DOHH2 (cell line): ENCODE data around the gene VAV2.

Experiments
- H3F3A ChIP-seq: fragments of 200-600 bp; sonication (generic), shearing (Covaris generic); 2 replicates; pipeline ENCODE4 v1.6.0; 2016; ENCODE audit warnings: antibody characterized with exemption, mild to moderate bottlenecking; ENCODE audit not compliant: control insufficient read depth, insufficient read depth
- H3K27ac ChIP-seq: fragments of 200-600 bp; sonication (generic); 2 replicates; pipeline ENCODE4 v1.5.1; 2014; ENCODE audit warnings: low read depth, mild to moderate bottlenecking, low read length, moderate library complexity
- H3K27me3 ChIP-seq: fragments of 200-600 bp; sonication (generic); 2 replicates; pipeline ENCODE4 v1.6.1; 2014; ENCODE audit warnings: mild to moderate bottlenecking, low read length, mixed read lengths; ENCODE audit not compliant: control insufficient read depth
- H3K36me3 ChIP-seq: fragments of 200-600 bp; sonication (generic); 2 replicates; pipeline ENCODE4 v1.6.1; 2014; ENCODE audit warnings: mild to moderate bottlenecking, low read length, moderate library complexity, mixed read lengths; ENCODE audit not compliant: control insufficient read depth
- H3K4me1 ChIP-seq: fragments of 200-600 bp; sonication (generic); 2 replicates; pipeline ENCODE4 v1.6.1; 2014; ENCODE audit warnings: mild to moderate bottlenecking, low read length, mixed read lengths; ENCODE audit not compliant: control insufficient read depth
- H3K4me2 ChIP-seq: fragments of 200-600 bp; sonication (generic); 2 replicates; pipeline ENCODE4 v1.6.0; 2014; ENCODE audit warnings: mild to moderate bottlenecking, low read length, moderate library complexity
- H3K4me3 ChIP-seq: fragments of 200-600 bp; sonication (generic); 2 replicates; pipeline ENCODE4 v1.5.1; 2014; ENCODE audit warnings: mild to moderate bottlenecking, low read length, mixed read lengths
- H3K79me2 ChIP-seq: fragments of 200-600 bp; sonication (generic); 2 replicates; pipeline ENCODE4 v1.6.1; 2014; ENCODE audit warnings: mild to moderate bottlenecking, low read length, mixed read lengths; ENCODE audit not compliant: control insufficient read depth
- H3K9me2 ChIP-seq: fragments of 200-600 bp; sonication (generic); replicated peaks from 2 replicates; pipeline ENCODE4 v1.6.1; 2014; ENCODE audit warnings: mild to moderate bottlenecking, low read length, mixed read lengths; ENCODE audit not compliant: control insufficient read depth
- H3K9me3 ChIP-seq: fragments of 200-600 bp; sonication (generic); 2 replicates; pipeline ENCODE4 v1.6.1; 2014; ENCODE audit warnings: antibody characterized with exemption, low read length, mixed read lengths; ENCODE audit not compliant: control insufficient read depth, insufficient read depth
- H4K20me1 ChIP-seq: fragments of 200-600 bp; sonication (generic); 2 replicates; pipeline ENCODE4 v1.6.0; 2014; ENCODE audit warnings: low read depth, mild to moderate bottlenecking, antibody characterized with exemption, low read length, moderate library complexity; ENCODE audit not compliant: control insufficient read depth, insufficient read depth
- EZH2phosphoT487 ChIP-seq: fragments of 200-600 bp; sonication (generic); IDR thresholded peaks from 2 replicates; pipeline ENCODE4 v1.6.1; 2017; ENCODE audit warnings: borderline replicate concordance, mild to moderate bottlenecking, antibody characterized with exemption, low read length, moderate library complexity, mixed read lengths
- TF ChIP-seq, protein P1 (sequence below): fragments of 200-600 bp; sonication (generic); IDR thresholded peaks from one replicate; pipeline ENCODE4 v1.5.1; 2014; ENCODE audit warnings: antibody characterized with exemption, mild to moderate bottlenecking, low read depth, low read length; ENCODE audit not compliant: poor library complexity, severe bottlenecking

Gene VAV2

DNA sequence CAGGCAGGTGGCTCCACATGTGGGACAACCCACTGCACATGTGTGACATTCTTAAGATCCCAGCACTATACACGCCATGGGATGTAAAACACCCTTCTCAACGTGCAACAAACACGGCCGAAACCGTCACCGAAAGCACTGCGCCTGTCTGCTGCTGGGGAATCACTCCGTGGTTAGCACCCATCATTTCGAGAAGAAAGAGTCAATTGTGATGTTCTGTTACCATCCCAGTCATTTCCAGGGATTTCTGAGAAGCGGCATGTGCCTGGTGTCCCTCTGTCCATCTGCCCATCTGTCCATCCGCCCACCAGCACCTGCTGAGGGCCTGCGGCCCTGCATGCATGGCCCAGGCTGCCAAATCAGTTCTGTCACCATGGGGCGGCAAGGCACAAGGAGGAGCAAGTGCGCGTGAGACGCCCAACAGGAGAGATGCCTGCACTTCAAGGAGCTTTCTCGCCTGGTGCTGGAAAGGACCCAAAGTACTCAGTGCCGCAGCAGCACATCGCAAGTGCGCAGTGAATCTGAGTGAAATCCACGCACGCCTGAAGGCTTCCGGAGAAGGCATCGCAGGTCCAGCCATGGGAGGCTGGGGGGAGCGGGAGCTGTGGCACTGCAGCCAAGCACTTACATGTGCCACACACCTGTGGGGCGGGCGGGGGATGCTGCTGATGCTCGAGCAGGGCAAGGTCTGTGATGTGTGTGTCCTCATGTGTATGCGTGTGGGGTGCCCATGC, 38.0 kb downstream of the VAV2 start:
- no peaks in the 10 kb centered on the region for H3K9me2 ChIP-seq
- peak overlapping the region; percentile 52 for H3K4me3 ChIP-seq
- H3K4me2 ChIP-seq: peak overlapping the region; percentile 89
- TF ChIP-seq, protein P1, sequence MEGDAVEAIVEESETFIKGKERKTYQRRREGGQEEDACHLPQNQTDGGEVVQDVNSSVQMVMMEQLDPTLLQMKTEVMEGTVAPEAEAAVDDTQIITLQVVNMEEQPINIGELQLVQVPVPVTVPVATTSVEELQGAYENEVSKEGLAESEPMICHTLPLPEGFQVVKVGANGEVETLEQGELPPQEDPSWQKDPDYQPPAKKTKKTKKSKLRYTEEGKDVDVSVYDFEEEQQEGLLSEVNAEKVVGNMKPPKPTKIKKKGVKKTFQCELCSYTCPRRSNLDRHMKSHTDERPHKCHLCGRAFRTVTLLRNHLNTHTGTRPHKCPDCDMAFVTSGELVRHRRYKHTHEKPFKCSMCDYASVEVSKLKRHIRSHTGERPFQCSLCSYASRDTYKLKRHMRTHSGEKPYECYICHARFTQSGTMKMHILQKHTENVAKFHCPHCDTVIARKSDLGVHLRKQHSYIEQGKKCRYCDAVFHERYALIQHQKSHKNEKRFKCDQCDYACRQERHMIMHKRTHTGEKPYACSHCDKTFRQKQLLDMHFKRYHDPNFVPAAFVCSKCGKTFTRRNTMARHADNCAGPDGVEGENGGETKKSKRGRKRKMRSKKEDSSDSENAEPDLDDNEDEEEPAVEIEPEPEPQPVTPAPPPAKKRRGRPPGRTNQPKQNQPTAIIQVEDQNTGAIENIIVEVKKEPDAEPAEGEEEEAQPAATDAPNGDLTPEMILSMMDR: no peak
- no peak for TF ChIP-seq EZH2phosphoT487
- peaks cover 26% of the 10 kb centered on the region for H3F3A ChIP-seq
- peaks cover 66% of the 10 kb centered on the region for H3K4me1 ChIP-seq
- peaks cover 6% of the 10 kb centered on the region; the same call in 1 of the 2 replicates for H3K36me3 ChIP-seq
- no peaks in the 10 kb centered on the region for H3K9me3 ChIP-seq
- peak overlapping the region; percentile 97 for H3K27ac ChIP-seq
- no peaks in the 10 kb centered on the region for H4K20me1 ChIP-seq
- H3K27me3 ChIP-seq: no peaks in the 10 kb centered on the region
- peaks cover 65% of the 10 kb centered on the region for H3K79me2 ChIP-seq

GRCh38 chr9:133953621-133953975, 38.5 kb downstream of the VAV2 start:
- Histone ChIP-seq H3K27me3 (no peaks in the 10 kb centered on the region), H3K9me2 (no peaks in the 10 kb centered on the region), H3K4me2 (peak overlapping the region; percentile 89), H3F3A (peaks cover 23% of the 10 kb centered on the region), H3K79me2 (peaks cover 65% of the 10 kb centered on the region), H3K36me3 (peaks cover 6% of the 10 kb centered on the region; the same call in 1 of the 2 replicates), H3K9me3 (no peaks in the 10 kb centered on the region), H3K4me3 (peak overlapping the region; percentile 52), H3K27ac (peak overlapping the region; percentile 97), H4K20me1 (no peaks in the 10 kb centered on the region), H3K4me1 (peaks cover 61% of the 10 kb centered on the region)
- TF ChIP-seq EZH2phosphoT487: no peak
- TF ChIP-seq, protein P1: no peak

- H3K9me3 ChIP-seq: no peaks in the 10 kb centered on the region
- TF ChIP-seq EZH2phosphoT487: no peak
- TF ChIP-seq, protein P1: no peak
- peak overlapping the region; percentile 97; the same call in 1 of the 2 replicates for H3K27ac ChIP-seq
- H4K20me1 ChIP-seq: no peaks in the 10 kb centered on the region
- peaks cover 6% of the 10 kb centered on the region; the same call in 1 of the 2 replicates for H3K36me3 ChIP-seq
- H3K79me2 ChIP-seq: peaks cover 70% of the 10 kb centered on the region
- H3K4me1 ChIP-seq: peaks cover 56% of the 10 kb centered on the region
- H3F3A ChIP-seq: peaks cover 23% of the 10 kb centered on the region
- H3K4me3 ChIP-seq: no peak overlapping the region
- peak overlapping the region; percentile 89 for H3K4me2 ChIP-seq
- H3K9me2 ChIP-seq: no peaks in the 10 kb centered on the region
- H3K27me3 ChIP-seq: no peaks in the 10 kb centered on the region
Measured at GRCh38 chr9:133952598-133953550, 39.2 kb downstream of the VAV2 start.
